Measurements from ENCODE around the gene METTL6.

DNA sequence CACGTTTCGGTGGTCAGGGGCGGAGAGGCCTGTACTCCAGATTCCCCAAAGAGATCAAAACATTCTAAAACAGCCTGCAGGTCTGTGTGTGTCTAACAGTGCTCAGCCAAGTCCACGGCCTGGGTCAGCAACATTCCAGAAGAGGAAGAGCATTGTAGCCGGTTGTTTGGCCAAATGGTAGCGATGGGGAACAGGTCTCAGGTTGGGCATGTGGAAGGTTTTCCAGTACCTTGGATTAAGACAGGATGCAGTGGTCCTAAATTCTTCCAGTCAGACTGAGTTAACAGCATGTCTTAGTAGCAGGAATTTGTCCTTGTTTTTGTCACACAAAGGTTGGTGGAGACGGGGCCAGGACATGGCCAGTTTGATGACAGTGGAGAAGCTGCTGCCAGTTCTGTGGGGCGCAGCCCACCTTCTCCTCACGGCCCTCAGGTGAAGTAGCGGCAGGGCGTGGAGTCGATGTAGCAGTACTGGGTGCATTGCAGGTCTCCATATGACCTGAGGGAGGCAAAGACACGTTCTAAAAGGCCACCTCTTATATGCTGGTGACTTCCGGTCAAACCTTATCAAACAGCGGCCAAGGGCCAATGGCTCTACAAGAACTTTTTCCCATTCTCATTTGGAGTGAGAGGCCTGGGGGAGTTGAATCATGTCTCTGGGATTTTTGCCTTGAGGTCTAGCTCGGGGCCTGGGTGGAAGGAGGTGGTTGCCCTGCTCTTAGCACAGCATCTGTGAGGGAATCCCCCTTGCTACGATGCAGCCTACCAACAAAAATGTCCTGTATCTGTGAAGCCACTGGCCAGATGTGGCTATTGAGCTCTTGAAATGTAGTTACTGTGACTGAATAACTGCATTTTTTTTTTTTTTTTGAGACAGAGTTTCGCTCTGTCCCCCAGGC is 24.1 kb upstream of the METTL6 start:
- TF ChIP-seq, protein P1, sequence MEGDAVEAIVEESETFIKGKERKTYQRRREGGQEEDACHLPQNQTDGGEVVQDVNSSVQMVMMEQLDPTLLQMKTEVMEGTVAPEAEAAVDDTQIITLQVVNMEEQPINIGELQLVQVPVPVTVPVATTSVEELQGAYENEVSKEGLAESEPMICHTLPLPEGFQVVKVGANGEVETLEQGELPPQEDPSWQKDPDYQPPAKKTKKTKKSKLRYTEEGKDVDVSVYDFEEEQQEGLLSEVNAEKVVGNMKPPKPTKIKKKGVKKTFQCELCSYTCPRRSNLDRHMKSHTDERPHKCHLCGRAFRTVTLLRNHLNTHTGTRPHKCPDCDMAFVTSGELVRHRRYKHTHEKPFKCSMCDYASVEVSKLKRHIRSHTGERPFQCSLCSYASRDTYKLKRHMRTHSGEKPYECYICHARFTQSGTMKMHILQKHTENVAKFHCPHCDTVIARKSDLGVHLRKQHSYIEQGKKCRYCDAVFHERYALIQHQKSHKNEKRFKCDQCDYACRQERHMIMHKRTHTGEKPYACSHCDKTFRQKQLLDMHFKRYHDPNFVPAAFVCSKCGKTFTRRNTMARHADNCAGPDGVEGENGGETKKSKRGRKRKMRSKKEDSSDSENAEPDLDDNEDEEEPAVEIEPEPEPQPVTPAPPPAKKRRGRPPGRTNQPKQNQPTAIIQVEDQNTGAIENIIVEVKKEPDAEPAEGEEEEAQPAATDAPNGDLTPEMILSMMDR (IDR thresholded peaks at IDR 0.05): no peak
- TF ChIP-seq POLR2A (IDR thresholded peaks at IDR 0.05) (no peak), EP300 (IDR thresholded peaks at IDR 0.05; ENCODE audit: low read depth) (no peak)
